Measurements from ENCODE around the gene MYMK.

GRCh38 chr9:133564451-133565116 is 39.8 kb upstream of the MYMK start:
- TF ChIP-seq TSHZ2 (CRISPR knock-in tag; IDR thresholded peaks at IDR 0.05) (no peak), CREB5 (CRISPR knock-in tag; IDR thresholded peaks at IDR 0.05; ENCODE audit: low read depth) (no peak), ESRRG (CRISPR knock-in tag; IDR thresholded peaks at IDR 0.05) (no peak), PATZ1 (CRISPR knock-in tag; IDR thresholded peaks at IDR 0.05; ENCODE audit: borderline replicate concordance) (no peak), ZNF70 (CRISPR knock-in tag; IDR thresholded peaks at IDR 0.05) (no peak)

All from SK-N-SH treated with all-trans-retinoic acid at 6 μM for 48 hours (cell line).